H54 (cell line): Measurements from ENCODE around the gene NAT8.
A peak's percentile ranks its signal among the peaks of the same experiment; 100 is the strongest.
"Not testable (repeated sequence)": the region's sequence is repeated elsewhere in the genome, so short reads cannot be mapped to it uniquely, and the experiment has no call there.

Source experiments
- DNase-seq: peaks from one replicate; pipeline ENCODE4 v3.0.0; 2011; ENCODE audit warnings: low spot score, mixed read lengths; ENCODE audit not compliant: insufficient read length
- FAIRE-seq: peaks from 3 replicates; lab custom pipeline; 2011; peaks lifted over from hg19 to GRCh38; lab: Jason Lieb, UNC
- POLR2A ChIP-seq: IDR thresholded peaks from 2 replicates; pipeline ENCODE4 v1.6.1; 2011; ENCODE audit warnings: low read depth, mild to moderate bottlenecking, low read length

NAT8 gene

GRCh38 chr2:73614105-73614504 is 28.1 kb downstream of the NAT8 start:
- no peak for DNase-seq
- no peak for FAIRE-seq
- no peak for TF ChIP-seq POLR2A

DNA sequence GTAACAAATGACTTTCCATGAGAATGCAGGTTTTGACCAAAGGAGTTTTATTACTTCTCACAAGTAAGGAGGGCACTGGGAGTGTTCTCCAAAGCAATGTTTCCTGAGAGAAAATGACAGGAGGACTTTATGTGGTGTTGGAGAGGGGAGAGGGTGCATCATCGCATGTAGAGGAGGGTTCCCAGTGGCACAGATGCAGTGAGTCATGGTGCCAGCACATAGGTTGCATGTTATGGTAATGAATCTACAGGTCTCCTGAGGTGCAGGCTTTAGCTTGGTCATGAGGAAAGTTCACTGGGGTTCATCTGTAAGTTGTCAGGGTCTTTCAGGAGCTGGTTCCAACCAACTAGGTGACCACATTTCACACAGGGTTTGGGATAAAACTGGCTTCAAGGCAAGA is 30.4 kb downstream of the NAT8 start:
- peak; percentile 9 for DNase-seq
- FAIRE-seq, result no peak
- TF ChIP-seq POLR2A, result no peak

GRCh38 chr2:73611193-73611592 is 31.0 kb downstream of the NAT8 start:
- DNase-seq, result no peak
- TF ChIP-seq POLR2A, result no peak
- no peak for FAIRE-seq

GRCh38 chr2:73610111-73610510 is 32.1 kb downstream of the NAT8 start:
- FAIRE-seq, result no peak
- no peak for TF ChIP-seq POLR2A
- DNase-seq, result no peak

DNA sequence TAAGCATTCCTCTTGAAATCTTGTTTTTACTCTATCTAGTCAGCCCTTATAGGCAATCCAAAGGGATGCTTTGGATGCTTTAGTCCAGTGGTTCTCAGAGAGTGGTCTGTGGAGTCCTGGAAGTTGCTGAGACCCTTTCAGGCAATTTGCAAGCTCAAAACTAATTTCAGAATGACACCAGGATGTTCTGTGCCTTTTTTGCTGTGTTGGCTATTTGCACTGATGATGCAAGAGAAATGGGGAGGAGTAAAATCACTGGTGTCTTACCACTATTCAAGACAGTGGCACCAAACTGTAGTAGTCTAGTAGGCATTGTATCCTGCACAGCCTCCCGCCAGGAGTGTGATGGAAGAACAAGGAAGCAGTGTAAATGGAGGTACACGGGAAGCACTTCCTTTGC is 37.6 kb downstream of the NAT8 start:
- FAIRE-seq, DNase-seq: not testable (repeated sequence)

DNA sequence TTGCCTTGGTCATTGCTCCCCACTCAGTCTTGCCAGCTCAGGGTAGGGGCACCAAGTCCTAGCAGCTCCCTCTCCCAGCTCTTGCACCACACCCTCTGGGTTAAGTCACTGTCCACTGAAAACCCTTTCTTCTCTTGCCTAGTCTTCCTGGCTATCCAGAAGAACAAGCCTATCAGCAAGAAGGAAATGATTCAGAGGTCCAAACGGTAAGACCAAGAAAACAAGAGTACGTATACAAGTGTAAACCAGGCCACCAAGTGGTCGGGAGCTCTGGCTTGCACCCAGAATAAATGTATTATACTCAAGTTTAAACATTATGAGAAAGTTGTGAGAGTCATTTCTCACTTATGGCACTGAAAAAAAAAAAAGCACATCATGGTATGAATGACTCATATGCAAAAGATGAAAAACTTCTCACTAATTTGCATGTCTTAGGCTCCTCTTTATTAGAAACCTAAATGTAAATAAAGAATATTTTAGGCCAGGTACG is 39.1 kb downstream of the NAT8 start:
- not testable (repeated sequence) for DNase-seq, FAIRE-seq

- FAIRE-seq (no peak), DNase-seq (no peak)
- no peak for TF ChIP-seq POLR2A
These were observed 40.4 kb downstream of the NAT8 start for GRCh38 chr2:73601780-73602179.

DNA sequence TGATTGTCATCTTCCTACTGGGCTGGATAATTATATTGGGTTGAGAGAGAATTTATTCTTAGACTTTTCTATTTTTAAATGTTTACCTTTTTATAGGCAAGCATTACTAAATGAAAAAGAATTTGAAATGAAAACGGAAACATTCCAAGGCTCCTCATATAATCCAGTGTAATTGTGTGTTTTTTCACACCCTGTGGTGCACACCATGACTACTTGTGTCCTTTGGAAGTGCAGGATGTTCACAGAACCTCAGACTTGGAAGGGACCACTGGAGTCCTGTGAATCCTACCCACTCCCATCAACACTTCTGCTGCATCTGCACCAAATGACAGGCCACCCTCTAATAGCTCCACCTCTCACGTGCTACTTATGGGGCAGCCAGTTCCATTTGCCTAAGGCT is 48.0 kb downstream of the NAT8 start:
- FAIRE-seq, result no peak
- no peak for TF ChIP-seq POLR2A

GRCh38 chr2:73593680-73594079 is 48.5 kb downstream of the NAT8 start:
- TF ChIP-seq POLR2A, result no peak
- DNase-seq (no peak), FAIRE-seq (peak; percentile 11)

More for the DNA sequence above, 48.0 kb downstream of the NAT8 start:
- DNase-seq, result no peak
